HG03342 (cell line): ENCODE results near the gene PIWIL4.

ENCODE experiments used
- ATAC-seq: cut with Tn5 transposase; IDR thresholded peaks from one replicate; pipeline ENCODE4 v1.9.1; 2021; ENCODE audit warnings: mild to moderate bottlenecking, moderate library complexity; ENCODE audit not compliant: unreplicated experiment

Gene PIWIL4

GRCh38 chr11:94567181-94567670, at the start of gene PIWIL4:
PIWIL4 (plus strand) TSS chr11:94567368; CDS start chr11:94567519, 151 bp downstream.
- ATAC-seq = no peak

- no peak for ATAC-seq
Observed at GRCh38 chr11:94518300-94518699, 48.9 kb upstream of the PIWIL4 start.

- ATAC-seq = no peak
Observed at GRCh38 chr11:94519478-94520084, 47.6 kb upstream of the PIWIL4 start.

- ATAC-seq = peak; percentile 61
Observed at GRCh38 chr11:94521684-94522083, 45.5 kb upstream of the PIWIL4 start.

GRCh38 chr11:94524341-94524740, 42.8 kb upstream of the PIWIL4 start:
- no peak for ATAC-seq

GRCh38 chr11:94525546-94526324, 41.4 kb upstream of the PIWIL4 start:
- ATAC-seq = no peak

GRCh38 chr11:94526645-94527438, 40.3 kb upstream of the PIWIL4 start:
- ATAC-seq = no peak

GRCh38 chr11:94528551-94528950, 38.6 kb upstream of the PIWIL4 start:
- no peak for ATAC-seq

GRCh38 chr11:94532211-94532610, 35.0 kb upstream of the PIWIL4 start:
- ATAC-seq = no peak

GRCh38 chr11:94533206-94533605, 34.0 kb upstream of the PIWIL4 start:
- no peak for ATAC-seq

- no peak for ATAC-seq
Observed at GRCh38 chr11:94533696-94534630, 33.2 kb upstream of the PIWIL4 start.

- ATAC-seq = no peak
Observed at GRCh38 chr11:94536386-94536785, 30.8 kb upstream of the PIWIL4 start.

- ATAC-seq = no peak
Observed at GRCh38 chr11:94537031-94537600, 30.1 kb upstream of the PIWIL4 start.

- no peak for ATAC-seq
Observed at GRCh38 chr11:94539420-94539819, 27.7 kb upstream of the PIWIL4 start.

- ATAC-seq = peak; percentile 78
Observed at GRCh38 chr11:94543695-94544645, 23.2 kb upstream of the PIWIL4 start, which contains the start of gene FUT4. FUT4 (plus strand) TSS chr11:94543921; CDS start chr11:94544134, 213 bp downstream.

- ATAC-seq = no peak
Observed at GRCh38 chr11:94544646-94545263, 22.4 kb upstream of the PIWIL4 start.

GRCh38 chr11:94545264-94546161, 21.7 kb upstream of the PIWIL4 start:
- ATAC-seq = no peak

- ATAC-seq = no peak
Observed at GRCh38 chr11:94546162-94546470, 21.1 kb upstream of the PIWIL4 start.
